HFF-Myc (cell line): ENCODE data around the gene TOGARAM2.

Experiments used
- DNase-seq: peaks from one replicate; pipeline ENCODE4 v3.0.0-alpha.2; 2011; ENCODE audit warnings: low read depth; ENCODE audit errors: extremely low read depth
- H3K4me3 ChIP-seq: replicated peaks from 2 replicates; pipeline ENCODE4 v1.5.1; 2011; ENCODE audit warnings: low read depth, mild to moderate bottlenecking, control low read depth, low read length
- TF ChIP-seq, protein P1 (sequence below): IDR thresholded peaks from 2 replicates; pipeline ENCODE4 v1.5.1; 2012; ENCODE audit warnings: mild to moderate bottlenecking, low read depth, low read length, control low read depth; ENCODE audit errors: missing control alignments

Gene TOGARAM2

DNA sequence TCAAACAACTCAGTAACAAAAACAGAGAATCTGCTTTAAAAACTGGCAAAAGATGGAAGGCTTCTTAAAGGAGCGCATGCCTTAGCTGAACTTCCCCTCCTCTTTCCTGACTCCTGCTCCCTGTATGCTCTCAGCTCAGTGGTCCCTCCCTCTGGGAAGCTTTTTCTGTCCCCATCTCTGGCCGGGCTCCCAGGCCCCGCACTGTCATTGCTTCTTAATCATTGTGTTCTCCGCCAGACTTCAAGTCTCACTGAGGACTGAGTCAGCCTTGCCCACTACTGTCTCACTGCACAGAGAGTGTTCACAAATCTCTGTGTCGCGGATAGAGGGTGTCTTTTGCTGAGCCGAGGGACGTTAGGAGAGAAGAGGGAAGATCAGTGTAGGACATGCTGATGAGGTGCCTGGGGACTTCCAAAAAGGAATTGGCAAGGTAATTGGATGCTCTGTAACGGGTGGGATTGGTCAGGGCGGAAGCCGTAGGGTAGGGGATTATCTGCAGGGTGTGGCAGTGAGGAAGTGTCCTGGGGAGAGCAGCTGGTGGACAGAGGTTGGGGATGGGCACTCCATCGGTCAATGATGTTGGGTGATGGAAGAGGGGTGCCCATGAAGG, 16.2 kb downstream of the TOGARAM2 start:
- no peak for DNase-seq
- no peak overlapping the region for H3K4me3 ChIP-seq
- TF ChIP-seq, protein P1, sequence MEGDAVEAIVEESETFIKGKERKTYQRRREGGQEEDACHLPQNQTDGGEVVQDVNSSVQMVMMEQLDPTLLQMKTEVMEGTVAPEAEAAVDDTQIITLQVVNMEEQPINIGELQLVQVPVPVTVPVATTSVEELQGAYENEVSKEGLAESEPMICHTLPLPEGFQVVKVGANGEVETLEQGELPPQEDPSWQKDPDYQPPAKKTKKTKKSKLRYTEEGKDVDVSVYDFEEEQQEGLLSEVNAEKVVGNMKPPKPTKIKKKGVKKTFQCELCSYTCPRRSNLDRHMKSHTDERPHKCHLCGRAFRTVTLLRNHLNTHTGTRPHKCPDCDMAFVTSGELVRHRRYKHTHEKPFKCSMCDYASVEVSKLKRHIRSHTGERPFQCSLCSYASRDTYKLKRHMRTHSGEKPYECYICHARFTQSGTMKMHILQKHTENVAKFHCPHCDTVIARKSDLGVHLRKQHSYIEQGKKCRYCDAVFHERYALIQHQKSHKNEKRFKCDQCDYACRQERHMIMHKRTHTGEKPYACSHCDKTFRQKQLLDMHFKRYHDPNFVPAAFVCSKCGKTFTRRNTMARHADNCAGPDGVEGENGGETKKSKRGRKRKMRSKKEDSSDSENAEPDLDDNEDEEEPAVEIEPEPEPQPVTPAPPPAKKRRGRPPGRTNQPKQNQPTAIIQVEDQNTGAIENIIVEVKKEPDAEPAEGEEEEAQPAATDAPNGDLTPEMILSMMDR, result no peak

DNA sequence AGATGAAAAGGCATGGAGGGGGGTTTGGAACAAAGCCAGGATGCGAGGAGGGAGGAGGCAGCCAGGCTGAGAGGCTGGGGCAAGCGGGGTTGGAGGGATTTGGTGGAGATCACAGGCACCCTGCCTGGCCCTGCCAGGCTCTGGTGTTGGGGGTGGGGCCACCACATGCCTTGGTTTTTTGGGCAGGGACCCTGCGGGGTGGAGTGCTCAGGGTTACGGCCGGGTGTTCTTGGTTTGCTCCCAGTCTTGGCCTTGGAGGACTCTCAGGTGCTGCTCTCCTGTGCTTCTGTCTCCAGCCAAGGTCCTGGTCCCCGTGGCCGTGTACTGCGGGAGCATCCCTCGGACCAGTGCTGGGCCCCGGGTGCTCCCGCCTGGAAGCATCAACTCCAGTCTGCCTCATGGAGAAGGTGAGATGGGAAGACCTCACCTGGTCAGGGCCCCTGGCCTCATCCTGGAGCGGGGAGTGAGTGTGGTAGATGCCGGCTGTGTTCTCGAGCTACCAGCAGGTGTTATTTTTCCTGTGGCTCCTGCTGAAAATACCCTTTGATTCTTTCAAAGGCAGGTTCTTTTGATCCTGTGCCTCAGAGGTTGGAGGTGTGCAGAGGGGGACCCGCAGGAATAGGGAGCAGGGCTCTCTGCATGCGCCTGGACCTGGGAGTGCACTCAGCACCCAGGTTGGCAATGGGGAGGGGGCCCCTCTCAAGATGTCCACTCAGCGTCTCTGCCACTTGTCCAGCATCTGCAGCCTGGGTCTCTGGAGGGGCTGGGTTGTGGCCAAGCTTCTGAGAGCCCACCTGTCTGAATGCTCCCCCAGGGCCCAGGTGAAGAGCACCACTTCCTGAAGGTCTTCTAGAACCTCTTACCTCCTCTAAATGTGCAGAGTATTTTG, 17.0 kb downstream of the TOGARAM2 start:
- TF ChIP-seq, protein P1, result no peak

DNA sequence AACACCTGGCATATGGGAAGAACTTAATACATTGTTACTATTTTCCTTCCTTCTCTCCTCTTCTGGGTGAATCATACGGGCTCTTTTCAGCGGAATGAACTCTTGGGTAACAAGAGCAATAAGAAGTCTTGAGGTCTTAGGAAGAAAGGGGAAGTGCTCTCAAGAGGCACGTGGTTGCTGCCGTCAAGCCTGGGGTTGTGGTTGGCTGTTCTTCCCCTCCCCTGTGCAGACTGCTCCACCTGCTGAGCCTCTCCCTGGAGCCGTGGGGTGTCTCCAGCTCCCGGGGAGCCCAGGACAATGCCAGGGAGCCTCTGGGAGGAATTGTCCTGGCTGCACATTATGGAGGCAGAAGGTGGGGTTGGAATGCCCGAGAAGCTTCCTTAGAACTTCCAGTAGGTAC, 19.4 kb downstream of the TOGARAM2 start:
- H3K4me3 ChIP-seq, result no peak overlapping the region
- TF ChIP-seq, protein P1, result no peak
- DNase-seq, result no peak

More for the DNA sequence above, 17.0 kb downstream of the TOGARAM2 start:
- no peak for DNase-seq
- no peak overlapping the region for H3K4me3 ChIP-seq

DNA sequence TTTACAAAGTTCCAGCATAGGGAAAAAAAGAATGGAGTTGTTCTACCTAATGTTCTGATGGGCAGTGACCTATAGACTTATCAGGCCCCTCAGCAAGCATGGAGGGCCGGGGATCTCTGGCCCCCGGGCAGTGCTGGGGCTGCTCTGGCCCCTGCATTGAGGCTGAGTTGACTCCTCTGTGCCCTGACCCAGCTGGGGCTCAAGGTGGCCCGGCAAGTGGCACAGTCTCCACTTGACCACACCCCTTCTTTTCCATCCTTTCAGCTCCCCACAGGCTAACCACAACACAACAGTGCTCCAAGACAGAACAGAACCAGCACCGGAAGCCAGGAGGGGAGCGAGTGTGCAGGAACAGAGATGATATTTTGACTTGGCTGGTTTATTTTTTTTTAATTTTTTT, 19.9 kb downstream of the TOGARAM2 start:
- no peak for DNase-seq
- TF ChIP-seq, protein P1, result no peak
- no peak overlapping the region for H3K4me3 ChIP-seq

DNA sequence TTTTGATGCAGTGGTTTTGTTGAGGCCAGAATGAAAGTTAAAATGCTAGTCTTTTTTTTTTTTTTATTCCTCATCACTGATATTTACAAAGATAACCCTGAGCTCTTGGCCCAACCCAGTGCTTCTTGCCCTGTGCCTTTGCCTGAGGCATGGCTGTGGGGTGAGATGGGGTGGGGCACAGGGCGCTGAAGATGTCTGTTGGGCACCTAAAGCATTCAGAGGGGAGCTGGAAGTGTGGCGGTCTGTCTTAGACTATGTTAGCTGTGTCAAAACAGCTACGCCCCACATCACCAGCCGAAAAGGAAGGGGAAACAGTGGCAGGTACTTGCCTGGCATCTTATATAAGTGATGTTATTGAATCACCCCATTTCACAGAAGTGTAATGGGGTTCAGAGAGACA, 20.7 kb downstream of the TOGARAM2 start:
- no peak overlapping the region for H3K4me3 ChIP-seq
- TF ChIP-seq, protein P1, result no peak
- DNase-seq, result no peak

DNA sequence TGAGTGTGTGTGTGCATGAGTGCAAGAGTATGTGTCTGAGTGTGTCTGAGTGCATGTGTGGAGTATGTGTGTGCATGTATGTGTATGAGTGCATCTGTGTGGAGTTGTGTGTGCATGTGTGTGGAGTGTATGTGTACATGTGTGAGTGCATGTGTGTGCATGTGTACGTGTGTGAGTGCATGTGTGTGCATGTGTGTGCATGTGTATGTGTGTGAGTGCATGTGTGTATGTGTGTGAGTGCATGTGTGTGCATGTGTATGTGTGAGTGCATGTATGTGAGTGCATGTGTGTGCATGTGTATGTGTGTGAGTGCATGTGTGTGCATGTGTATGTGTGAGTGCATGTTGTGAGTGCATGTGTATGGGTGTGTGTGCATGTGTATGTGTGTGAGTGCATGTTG, 23.7 kb downstream of the TOGARAM2 start:
- DNase-seq, result no peak
- H3K4me3 ChIP-seq, result no peak overlapping the region
- TF ChIP-seq, protein P1, result no peak
